HUES6 (cell line): Measurements from ENCODE around the gene ZBTB20.

Experiments
- H3K27ac ChIP-seq: 2 replicates; pipeline ENCODE4 v1.7.0; 2013; ENCODE audit warnings: low read depth, mild to moderate bottlenecking, low read length, inconsistent platforms
- H3K27me3 ChIP-seq: 2 replicates; pipeline ENCODE4 v1.6.1; 2013; ENCODE audit warnings: low read length; ENCODE audit not compliant: control insufficient read depth, insufficient read depth
- H3K36me3 ChIP-seq: 2 replicates; pipeline ENCODE4 v1.6.1; 2013; ENCODE audit warnings: low read length; ENCODE audit not compliant: control insufficient read depth, insufficient read depth
- H3K4me1 ChIP-seq: 2 replicates; pipeline ENCODE4 v1.6.1; 2013; ENCODE audit warnings: low read length; ENCODE audit not compliant: control insufficient read depth, insufficient read depth
- H3K4me3 ChIP-seq: 2 replicates; pipeline ENCODE4 v1.5.1; 2013; ENCODE audit warnings: low read depth, low read length
- H3K9ac ChIP-seq: one replicate; pipeline ENCODE4 v1.6.1; 2013; ENCODE audit warnings: mild to moderate bottlenecking, low read length
- H3K9me3 ChIP-seq: 2 replicates; pipeline ENCODE4 v1.6.1; 2013; ENCODE audit warnings: low read depth, low read length; ENCODE audit not compliant: control insufficient read depth, insufficient read depth

The ZBTB20 gene

DNA sequence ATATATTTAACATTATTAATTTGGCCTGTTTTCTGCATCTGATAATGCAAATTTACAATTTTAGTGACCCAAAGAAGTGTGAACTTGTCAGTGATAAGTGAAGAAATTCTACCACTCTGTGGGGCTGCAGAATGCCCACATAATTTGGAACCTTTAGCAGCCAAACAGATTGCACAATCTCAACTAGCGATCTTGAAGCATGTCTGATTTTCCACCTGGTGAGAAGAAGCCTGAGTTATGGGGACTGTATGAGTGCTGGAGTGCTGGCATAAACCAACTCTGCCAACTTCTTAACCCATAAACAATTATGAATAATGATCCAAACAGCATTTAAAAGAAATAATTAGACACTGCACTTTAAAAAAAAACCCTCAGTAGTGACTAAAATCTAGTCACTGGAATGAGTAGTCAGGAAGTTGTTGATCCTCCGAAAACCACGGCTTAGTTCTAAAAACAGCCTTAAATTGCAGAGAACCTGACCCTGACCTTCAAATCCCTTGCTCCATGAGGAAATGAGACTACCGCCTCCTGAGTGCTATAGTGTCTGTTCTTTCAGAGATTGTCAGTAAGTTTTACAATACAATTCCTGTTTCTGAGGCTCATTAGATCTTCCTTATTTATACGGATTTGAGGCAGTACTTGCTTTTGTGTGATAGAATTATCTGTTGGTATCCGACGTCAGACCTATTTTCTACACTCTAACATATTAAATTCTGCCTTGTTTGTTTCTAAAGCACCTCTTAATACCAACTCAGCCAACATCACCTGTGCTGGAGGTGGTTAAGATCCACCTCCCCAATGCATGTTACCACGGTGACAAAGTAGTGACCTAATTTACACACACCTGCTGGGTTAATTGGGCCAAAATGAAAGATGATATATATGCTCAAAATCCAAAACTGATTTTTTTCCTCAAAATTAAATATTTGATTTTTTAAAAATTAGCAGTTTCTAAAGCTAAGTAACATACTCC, 267.7 kb downstream of the ZBTB20 start:
- no peaks in the 10 kb centered on the region for H3K36me3 ChIP-seq
- no peaks in the 10 kb centered on the region for H3K9me3 ChIP-seq
- no peak overlapping the region for H3K9ac ChIP-seq
- H3K27me3 ChIP-seq = no peaks in the 10 kb centered on the region
- H3K4me1 ChIP-seq = peaks cover 19% of the 10 kb centered on the region
- no peak overlapping the region for H3K27ac ChIP-seq
- no peak overlapping the region for H3K4me3 ChIP-seq

DNA sequence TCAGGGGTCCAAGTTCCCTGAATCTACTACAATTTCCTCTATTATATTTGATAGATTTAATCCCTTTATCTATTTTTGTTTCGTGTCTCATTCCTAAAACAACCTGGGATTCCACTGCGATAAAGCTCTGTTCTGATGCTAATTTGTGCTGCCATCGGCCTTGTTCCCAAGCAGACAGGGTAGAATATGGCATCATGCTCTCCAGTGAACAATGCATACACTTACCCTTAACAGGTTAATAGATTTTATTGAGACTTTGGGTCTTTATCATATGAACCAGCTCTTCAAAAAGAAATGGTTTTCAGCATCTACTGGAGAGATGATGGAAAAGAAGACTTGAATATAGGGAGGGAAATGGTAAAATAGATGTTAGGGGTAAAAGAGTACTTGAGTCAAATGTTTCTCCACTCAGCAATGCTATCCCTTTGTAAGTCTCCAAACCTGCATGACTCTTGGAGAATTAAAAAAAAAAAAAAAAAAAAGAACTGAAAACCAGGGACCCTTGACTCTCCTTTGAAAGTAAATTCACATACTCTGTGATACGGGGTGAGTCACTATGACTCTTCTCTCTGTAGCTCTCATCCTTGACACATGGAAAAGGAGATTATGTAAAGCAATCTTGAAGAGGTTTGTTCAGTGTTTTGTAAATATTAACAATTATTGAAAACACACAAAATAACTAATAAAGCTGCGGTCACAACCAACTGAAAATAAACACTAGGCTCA, 268.8 kb downstream of the ZBTB20 start:
- no peaks in the 10 kb centered on the region for H3K9me3 ChIP-seq
- no peak overlapping the region for H3K9ac ChIP-seq
- H3K4me1 ChIP-seq = peaks cover 19% of the 10 kb centered on the region
- H3K36me3 ChIP-seq = no peaks in the 10 kb centered on the region
- peak overlapping the region; percentile 27; the same call in 1 of the 2 replicates for H3K27ac ChIP-seq
- no peak overlapping the region for H3K4me3 ChIP-seq
- no peaks in the 10 kb centered on the region for H3K27me3 ChIP-seq

DNA sequence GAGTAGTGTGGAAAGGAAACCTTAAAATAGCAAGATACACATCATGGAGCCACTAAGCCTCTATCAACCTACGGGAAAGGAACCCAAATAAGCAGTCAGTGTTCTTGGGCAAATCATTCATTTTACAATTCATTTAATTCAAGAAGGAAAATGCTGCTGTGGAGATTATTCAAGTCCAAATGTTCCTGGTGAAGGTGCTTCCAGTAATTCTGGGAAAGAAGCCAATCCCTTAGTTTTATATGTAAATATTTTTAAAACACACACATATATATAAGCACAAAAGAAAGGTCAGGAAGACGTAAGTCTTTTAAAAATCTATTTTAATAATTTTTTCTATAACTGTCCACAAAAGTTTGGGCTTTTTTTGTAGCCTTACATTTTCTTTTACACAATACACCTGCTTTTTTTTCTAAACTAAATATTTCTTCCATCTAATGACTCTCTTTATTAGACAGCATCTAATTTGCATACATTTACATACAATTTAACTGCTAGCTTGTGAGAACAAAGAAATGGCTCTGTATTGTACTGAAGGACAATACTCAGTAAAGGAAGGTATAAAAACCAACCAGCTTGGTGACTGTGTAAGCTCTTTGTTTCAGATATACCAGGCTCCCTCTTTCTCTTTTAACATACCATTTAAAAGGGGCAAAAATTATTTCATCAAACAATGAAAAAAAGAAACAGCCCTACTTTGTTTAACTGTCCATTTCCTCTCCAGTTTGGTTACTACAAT, 269.5 kb downstream of the ZBTB20 start:
- Histone ChIP-seq H3K9ac (no peak overlapping the region), H3K27ac (peak overlapping the region; percentile 27; the same call in 1 of the 2 replicates), H3K36me3 (no peaks in the 10 kb centered on the region), H3K27me3 (no peaks in the 10 kb centered on the region), H3K4me3 (no peak overlapping the region), H3K4me1 (peaks cover 19% of the 10 kb centered on the region), H3K9me3 (no peaks in the 10 kb centered on the region)

DNA sequence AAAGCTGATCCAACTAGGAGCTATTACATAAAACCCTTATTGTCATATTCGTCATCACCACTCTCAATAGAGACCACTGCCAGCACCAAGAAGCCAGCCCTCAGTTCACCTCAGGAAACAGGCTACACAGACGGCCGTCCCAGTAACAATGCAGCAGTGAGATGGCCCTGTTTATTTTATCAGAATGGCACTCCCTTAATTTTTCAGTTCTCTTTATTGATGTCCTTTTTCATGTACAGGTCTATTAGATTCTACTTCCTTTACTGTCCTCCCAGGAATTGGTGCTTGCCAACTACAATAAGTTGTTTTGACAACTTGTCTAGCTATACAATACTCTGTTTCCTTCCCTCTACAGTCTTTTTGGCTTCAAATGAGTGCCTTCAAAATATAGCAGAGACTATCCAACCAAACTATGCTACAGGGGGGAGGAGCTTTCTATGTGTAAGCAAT, 272.5 kb downstream of the ZBTB20 start:
- Histone ChIP-seq H3K9me3 (no peaks in the 10 kb centered on the region), H3K27ac (no peak overlapping the region), H3K36me3 (no peaks in the 10 kb centered on the region), H3K27me3 (no peaks in the 10 kb centered on the region), H3K4me1 (peaks cover 15% of the 10 kb centered on the region), H3K4me3 (no peak overlapping the region), H3K9ac (no peak overlapping the region)

DNA sequence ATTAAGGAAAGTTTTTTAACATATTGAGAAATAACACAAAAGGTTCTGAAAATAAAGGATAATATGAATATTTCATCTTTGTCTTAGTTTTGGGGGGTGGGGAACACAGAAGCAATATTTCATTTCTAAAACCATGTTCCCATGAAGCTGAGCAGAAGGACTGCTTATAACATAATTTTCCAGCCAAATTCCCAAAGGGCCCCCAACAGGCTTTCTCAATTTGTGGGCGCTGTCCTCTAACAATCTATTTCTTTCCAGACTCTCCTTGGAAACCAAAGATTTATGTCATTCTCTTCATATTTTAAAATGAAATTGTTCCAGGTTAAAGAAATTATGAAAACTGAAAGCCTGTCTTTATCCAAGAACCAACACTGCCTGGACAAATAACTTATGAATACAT, 273.5 kb downstream of the ZBTB20 start:
- Histone ChIP-seq H3K4me3 (no peak overlapping the region), H3K9me3 (no peaks in the 10 kb centered on the region), H3K36me3 (no peaks in the 10 kb centered on the region), H3K9ac (no peak overlapping the region), H3K27ac (no peak overlapping the region), H3K4me1 (peaks cover 7% of the 10 kb centered on the region), H3K27me3 (no peaks in the 10 kb centered on the region)

DNA sequence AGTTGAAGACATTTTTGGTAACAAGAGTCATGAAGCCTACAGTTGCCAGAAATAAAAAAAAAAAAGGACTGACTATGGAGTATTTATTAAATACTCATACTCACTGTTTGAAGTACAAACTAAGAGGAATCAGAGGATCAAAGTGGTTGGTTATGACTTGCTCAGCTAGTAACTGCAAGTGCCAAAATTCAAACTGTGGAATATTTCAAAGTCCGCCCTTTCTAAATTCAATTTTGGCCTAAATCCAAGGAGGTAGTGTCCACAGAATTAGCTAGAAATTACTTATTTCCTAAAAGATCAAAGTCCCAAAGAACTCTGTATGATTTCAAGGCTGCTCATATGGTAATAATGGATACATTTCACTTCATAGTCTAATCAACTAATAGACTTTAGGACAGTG, 274.5 kb downstream of the ZBTB20 start:
- Histone ChIP-seq H3K4me1 (no peaks in the 10 kb centered on the region; the same call in 1 of the 2 replicates), H3K27me3 (no peaks in the 10 kb centered on the region), H3K9me3 (no peaks in the 10 kb centered on the region), H3K36me3 (no peaks in the 10 kb centered on the region), H3K4me3 (no peak overlapping the region), H3K9ac (no peak overlapping the region), H3K27ac (no peak overlapping the region)

DNA sequence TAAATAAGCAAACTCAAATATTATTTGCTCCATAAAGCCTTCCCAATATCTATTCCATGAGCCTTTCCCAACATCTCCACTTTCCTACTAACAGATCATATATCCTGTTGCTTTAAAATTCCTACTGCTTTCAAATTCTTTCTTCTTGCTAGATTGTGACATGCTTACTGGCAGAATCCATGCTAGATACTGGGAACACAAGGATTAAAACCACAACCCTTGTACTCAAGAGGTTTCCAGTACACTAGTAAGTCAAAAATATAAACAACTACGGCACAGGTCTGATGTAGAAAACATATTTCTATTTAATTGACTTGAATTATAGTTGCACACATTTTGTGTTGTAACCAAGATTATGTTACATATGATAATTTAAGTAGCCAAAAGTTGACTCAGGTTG, 275.0 kb downstream of the ZBTB20 start:
- H3K4me1 ChIP-seq = no peaks in the 10 kb centered on the region
- H3K4me3 ChIP-seq = no peak overlapping the region
- H3K36me3 ChIP-seq = no peaks in the 10 kb centered on the region
- H3K27ac ChIP-seq = no peak overlapping the region
- H3K9ac ChIP-seq = no peak overlapping the region
- H3K9me3 ChIP-seq = no peaks in the 10 kb centered on the region
- H3K27me3 ChIP-seq = no peaks in the 10 kb centered on the region

DNA sequence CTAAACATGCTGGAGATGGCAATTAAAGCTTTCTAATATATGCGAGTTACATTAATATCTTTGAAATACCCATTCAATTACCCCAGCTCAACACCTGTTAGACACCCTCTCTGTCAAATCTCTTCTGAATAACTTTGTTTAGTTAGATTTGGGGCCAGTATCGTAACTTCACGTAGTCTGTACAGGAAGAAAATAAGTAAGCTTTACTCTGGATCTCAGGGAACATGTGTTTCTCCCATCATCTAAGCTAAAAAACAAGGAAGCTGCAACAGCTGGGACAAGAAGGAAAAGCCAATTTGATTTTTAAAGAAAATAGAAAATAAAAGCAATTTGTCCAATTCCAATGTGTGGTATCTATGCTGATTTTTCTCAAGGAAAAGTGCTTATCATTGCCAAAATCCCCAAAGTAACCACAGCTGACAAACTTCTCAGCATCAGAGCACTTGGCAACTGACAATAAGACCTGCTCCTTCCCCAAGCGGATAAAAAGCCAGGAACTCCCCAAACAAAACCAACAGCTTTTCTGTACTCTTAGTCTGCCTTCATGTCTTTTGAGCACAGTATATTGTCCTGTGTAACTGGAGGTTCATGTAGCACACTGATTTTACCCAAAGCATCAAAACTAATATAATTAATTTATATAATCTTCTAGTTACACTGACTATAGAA, 279.1 kb downstream of the ZBTB20 start:
- H3K9ac ChIP-seq = no peak overlapping the region
- no peaks in the 10 kb centered on the region for H3K27me3 ChIP-seq
- H3K4me1 ChIP-seq = no peaks in the 10 kb centered on the region
- H3K9me3 ChIP-seq = no peaks in the 10 kb centered on the region
- H3K27ac ChIP-seq = no peak overlapping the region
- H3K4me3 ChIP-seq = no peak overlapping the region
- H3K36me3 ChIP-seq = no peaks in the 10 kb centered on the region

DNA sequence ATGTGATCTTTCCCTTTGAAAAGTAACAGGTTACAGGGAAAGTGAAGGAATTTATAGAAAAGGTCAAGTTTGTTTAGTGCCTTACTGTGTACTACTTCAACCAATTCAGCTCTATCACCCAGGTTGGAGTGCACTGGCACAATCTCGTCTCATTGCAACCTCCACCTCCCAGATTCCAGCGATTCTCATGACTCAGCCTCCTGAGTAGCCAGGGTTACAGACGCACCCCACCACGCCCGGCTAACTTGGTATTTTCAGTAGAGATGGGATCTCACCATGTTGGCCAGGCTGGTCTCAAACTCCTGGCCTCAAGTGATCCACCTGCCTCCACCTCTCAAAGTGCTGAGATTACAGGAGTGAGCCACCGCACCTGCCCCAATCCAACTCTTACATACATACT, 279.7 kb downstream of the ZBTB20 start:
- Histone ChIP-seq H3K9ac (no peak overlapping the region), H3K9me3 (no peaks in the 10 kb centered on the region)

DNA sequence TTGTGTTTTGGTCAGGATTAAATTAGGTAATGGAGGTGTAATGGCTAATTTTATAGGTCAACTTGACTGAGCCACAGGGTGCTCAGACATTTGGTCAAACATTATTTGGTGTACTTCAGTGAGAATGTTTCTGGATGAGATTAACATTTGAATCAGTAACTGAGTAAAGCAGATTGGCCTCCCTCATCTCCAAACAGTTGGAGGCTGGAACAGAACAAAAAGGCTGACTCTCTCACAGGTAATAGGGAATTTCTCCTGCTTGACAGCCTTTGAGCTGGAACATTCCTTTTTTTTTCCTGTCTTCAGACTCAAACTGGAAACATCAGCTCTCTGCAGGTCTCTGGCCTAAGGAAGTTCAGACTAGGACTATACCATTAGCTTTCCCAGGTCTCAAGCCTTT, 280.7 kb downstream of the ZBTB20 start:
- no peak overlapping the region for H3K27ac ChIP-seq
- no peaks in the 10 kb centered on the region for H3K36me3 ChIP-seq
- H3K27me3 ChIP-seq = no peaks in the 10 kb centered on the region
- no peak overlapping the region for H3K4me3 ChIP-seq
- no peaks in the 10 kb centered on the region for H3K4me1 ChIP-seq
- H3K9me3 ChIP-seq = no peaks in the 10 kb centered on the region
- H3K9ac ChIP-seq = no peak overlapping the region

More for the DNA sequence above, 279.7 kb downstream of the ZBTB20 start:
- Histone ChIP-seq H3K4me3 (no peak overlapping the region), H3K27ac (no peak overlapping the region), H3K36me3 (no peaks in the 10 kb centered on the region), H3K27me3 (no peaks in the 10 kb centered on the region), H3K4me1 (no peaks in the 10 kb centered on the region)
